Measurements from ENCODE around the gene NMUR2.

Gene NMUR2, protein sequence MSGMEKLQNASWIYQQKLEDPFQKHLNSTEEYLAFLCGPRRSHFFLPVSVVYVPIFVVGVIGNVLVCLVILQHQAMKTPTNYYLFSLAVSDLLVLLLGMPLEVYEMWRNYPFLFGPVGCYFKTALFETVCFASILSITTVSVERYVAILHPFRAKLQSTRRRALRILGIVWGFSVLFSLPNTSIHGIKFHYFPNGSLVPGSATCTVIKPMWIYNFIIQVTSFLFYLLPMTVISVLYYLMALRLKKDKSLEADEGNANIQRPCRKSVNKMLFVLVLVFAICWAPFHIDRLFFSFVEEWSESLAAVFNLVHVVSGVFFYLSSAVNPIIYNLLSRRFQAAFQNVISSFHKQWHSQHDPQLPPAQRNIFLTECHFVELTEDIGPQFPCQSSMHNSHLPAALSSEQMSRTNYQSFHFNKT

DNA sequence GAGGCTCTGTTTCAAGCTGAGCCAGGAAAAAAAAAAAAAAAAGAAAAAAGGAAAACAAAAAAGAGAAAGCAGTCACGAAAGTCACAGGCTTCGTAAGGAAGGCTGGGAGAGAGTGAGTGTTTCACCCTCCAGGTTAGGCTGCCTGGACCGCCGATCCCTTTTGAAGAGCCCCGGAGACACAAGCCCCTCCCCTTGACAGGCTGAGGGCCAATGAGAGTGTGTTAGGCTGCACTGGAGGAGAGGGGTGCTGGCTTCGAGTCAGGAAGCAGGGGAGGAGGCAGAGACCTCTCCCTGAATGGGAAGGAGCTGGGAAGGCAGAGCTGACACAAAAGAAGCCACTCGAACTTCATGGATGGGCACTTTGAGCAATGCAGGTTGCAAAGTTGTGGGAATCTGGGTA, at the start of gene NMUR2:
Gene NMUR2, minus strand, starts transcription at position 135 of the 400 bp plus-strand sequence. CDS start 166 bp downstream, outside the sequence.
- Histone ChIP-seq H3K36me3 (ENCODE audit: control insufficient read depth in 2 of 2, insufficient read depth in 2 of 2, low read length in 2 of 2) (no peaks in the 10 kb centered on the region), H3K9me3 (ENCODE audit: control insufficient read depth in 2 of 2, low read length in 2 of 2) (no peaks in the 10 kb centered on the region), H3K4me1 (ENCODE audit: control insufficient read depth, insufficient read depth, low read length) (no peaks in the 10 kb centered on the region), H3K9ac (ENCODE audit: low read length in 2 of 2) (no peak within 1 kb of the TSS), H3K27ac (ENCODE audit: low read length) (no peak within 1 kb of the TSS), H3K27me3 (ENCODE audit: control insufficient read depth in 1 of 2, insufficient read depth in 2 of 2, low read length in 2 of 2) (no peaks in the 10 kb centered on the region), H3K4me3 (ENCODE audit: low read length in 2 of 2) (no peak within 1 kb of the TSS)

DNA sequence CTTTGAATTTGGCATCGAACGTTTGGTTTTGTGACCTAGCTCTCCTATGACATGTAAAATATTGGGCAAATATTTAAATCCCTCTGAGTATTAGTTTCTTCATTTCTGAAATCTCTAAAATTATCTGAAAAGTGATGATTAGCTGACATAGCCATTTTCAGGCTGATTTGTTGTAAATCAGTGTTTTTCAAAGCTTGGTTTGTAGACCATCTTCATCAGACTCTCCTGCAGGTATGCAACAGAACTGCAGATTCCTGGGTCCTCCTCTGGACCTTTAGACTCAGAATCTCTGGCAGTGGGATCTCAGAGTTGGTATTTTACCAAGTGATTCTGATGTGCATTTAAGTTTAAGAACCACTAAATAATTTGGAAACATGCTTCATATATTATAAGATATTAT, 38.9 kb upstream of the NMUR2 start:
- Histone ChIP-seq H3K9ac (ENCODE audit: low read length in 2 of 2) (no peak overlapping the region), H3K27me3 (ENCODE audit: control insufficient read depth in 1 of 2, insufficient read depth in 2 of 2, low read length in 2 of 2) (no peaks in the 10 kb centered on the region), H3K9me3 (ENCODE audit: control insufficient read depth in 2 of 2, low read length in 2 of 2) (no peaks in the 10 kb centered on the region), H3K27ac (ENCODE audit: low read length) (no peak overlapping the region), H3K4me3 (ENCODE audit: low read length in 2 of 2) (no peak overlapping the region), H3K36me3 (ENCODE audit: control insufficient read depth in 2 of 2, insufficient read depth in 2 of 2, low read length in 2 of 2) (no peaks in the 10 kb centered on the region), H3K4me1 (ENCODE audit: control insufficient read depth, insufficient read depth, low read length) (no peaks in the 10 kb centered on the region)

DNA sequence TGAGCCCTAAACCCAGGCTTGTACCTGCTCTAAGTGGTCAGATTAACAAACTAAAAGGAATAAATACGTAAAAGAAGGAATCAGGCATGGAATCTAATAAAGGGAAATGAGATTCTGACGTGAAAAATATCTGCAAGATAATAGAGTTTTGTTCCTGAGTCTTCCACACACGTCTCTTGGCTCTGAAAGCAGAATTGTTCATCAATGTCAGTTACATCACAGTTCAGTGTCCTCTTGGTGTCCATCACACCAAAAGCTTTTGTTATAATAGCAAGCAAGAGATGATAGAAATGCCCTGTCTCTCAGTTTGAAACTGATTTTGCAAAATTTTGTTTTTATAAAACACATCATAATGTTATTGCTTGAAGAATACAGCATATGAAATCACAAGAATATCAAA, 34.7 kb upstream of the NMUR2 start:
- H3K4me3 ChIP-seq (ENCODE audit: low read length in 2 of 2): no peak overlapping the region
- no peak overlapping the region for H3K9ac ChIP-seq (ENCODE audit: low read length in 2 of 2)

DNA sequence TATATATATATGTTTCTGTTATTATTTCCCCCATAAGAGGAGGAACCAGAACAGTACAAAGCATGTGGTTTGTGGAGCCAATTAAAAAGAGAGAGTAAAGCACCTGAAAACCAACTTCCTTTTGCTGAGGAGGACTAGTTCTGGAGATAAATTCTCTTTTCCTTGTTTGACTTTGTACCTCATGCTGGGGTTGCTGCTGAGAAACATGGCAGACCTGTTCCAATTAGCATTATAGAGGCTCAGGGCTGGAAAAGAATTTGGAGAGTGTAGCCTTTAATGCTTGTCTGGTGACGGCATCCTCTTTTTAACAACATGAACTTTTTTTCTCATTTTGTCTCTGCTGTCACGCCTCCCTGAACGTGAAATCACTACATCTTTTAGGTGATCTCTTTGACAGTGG, 32.8 kb upstream of the NMUR2 start:
- no peaks in the 10 kb centered on the region for H3K9me3 ChIP-seq (ENCODE audit: control insufficient read depth in 2 of 2, low read length in 2 of 2)
- no peak overlapping the region for H3K9ac ChIP-seq (ENCODE audit: low read length in 2 of 2)
- no peak overlapping the region for H3K4me3 ChIP-seq (ENCODE audit: low read length in 2 of 2)
- H3K36me3 ChIP-seq (ENCODE audit: control insufficient read depth in 2 of 2, insufficient read depth in 2 of 2, low read length in 2 of 2): no peaks in the 10 kb centered on the region
- no peaks in the 10 kb centered on the region for H3K27me3 ChIP-seq (ENCODE audit: control insufficient read depth in 1 of 2, insufficient read depth in 2 of 2, low read length in 2 of 2)
- H3K4me1 ChIP-seq (ENCODE audit: control insufficient read depth, insufficient read depth, low read length): no peaks in the 10 kb centered on the region
- H3K27ac ChIP-seq (ENCODE audit: low read length): no peak overlapping the region

More for the DNA sequence above, 34.7 kb upstream of the NMUR2 start:
- H3K27me3 ChIP-seq (ENCODE audit: control insufficient read depth in 1 of 2, insufficient read depth in 2 of 2, low read length in 2 of 2): no peaks in the 10 kb centered on the region
- no peaks in the 10 kb centered on the region for H3K9me3 ChIP-seq (ENCODE audit: control insufficient read depth in 2 of 2, low read length in 2 of 2)
- H3K4me1 ChIP-seq (ENCODE audit: control insufficient read depth, insufficient read depth, low read length): no peaks in the 10 kb centered on the region
- H3K36me3 ChIP-seq (ENCODE audit: control insufficient read depth in 2 of 2, insufficient read depth in 2 of 2, low read length in 2 of 2): no peaks in the 10 kb centered on the region
- no peak overlapping the region for H3K27ac ChIP-seq (ENCODE audit: low read length)

DNA sequence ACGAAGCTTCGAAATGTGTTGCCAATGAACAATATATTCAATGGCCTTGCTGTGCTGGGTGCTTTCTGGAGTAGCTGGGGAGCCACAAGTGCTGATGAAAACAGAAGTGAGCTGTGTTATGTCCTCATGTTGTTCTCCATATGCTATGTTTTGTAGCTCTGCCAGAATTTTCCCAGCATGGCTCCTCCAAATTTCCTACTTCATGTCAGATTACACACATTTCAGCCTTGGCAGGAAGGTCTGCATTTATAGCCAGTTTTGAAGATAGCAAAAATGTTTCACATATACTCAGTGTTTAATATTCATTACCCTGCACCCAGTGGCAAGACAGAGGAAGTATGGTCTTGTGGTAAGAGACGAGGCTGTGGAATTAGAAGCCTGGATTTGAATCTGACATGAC, 22.6 kb upstream of the NMUR2 start:
- H3K4me3 ChIP-seq (ENCODE audit: low read length in 2 of 2): no peak overlapping the region
- H3K27me3 ChIP-seq (ENCODE audit: control insufficient read depth in 1 of 2, insufficient read depth in 2 of 2, low read length in 2 of 2): no peaks in the 10 kb centered on the region
- no peaks in the 10 kb centered on the region for H3K9me3 ChIP-seq (ENCODE audit: control insufficient read depth in 2 of 2, low read length in 2 of 2)
- H3K27ac ChIP-seq (ENCODE audit: low read length): no peak overlapping the region
- H3K4me1 ChIP-seq (ENCODE audit: control insufficient read depth, insufficient read depth, low read length): no peaks in the 10 kb centered on the region
- no peaks in the 10 kb centered on the region for H3K36me3 ChIP-seq (ENCODE audit: control insufficient read depth in 2 of 2, insufficient read depth in 2 of 2, low read length in 2 of 2)
- no peak overlapping the region for H3K9ac ChIP-seq (ENCODE audit: low read length in 2 of 2)

DNA sequence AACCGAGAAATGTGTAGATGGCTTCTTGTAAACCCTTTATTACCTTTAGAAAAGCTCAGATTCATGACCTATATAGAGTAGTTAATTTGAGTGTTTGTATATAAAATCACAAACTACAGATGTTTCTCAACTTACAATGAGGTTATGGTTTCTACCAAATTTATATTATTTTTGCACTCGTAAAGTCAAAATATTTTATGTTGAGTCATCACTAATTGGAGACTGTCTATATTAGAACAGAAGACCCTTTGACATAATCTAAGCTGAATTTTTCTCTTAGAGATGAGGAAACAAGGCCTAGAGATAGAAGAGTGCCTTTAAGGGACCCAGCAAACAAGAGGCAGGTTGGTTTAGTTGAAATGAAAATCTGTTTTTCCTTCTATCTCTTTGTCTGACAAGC, 20.0 kb upstream of the NMUR2 start:
- H3K9ac ChIP-seq (ENCODE audit: low read length in 2 of 2): no peak overlapping the region
- no peaks in the 10 kb centered on the region for H3K9me3 ChIP-seq (ENCODE audit: control insufficient read depth in 2 of 2, low read length in 2 of 2)
- H3K4me1 ChIP-seq (ENCODE audit: control insufficient read depth, insufficient read depth, low read length): no peaks in the 10 kb centered on the region
- H3K27ac ChIP-seq (ENCODE audit: low read length): no peak overlapping the region
- H3K4me3 ChIP-seq (ENCODE audit: low read length in 2 of 2): no peak overlapping the region
- H3K27me3 ChIP-seq (ENCODE audit: control insufficient read depth in 1 of 2, insufficient read depth in 2 of 2, low read length in 2 of 2): no peaks in the 10 kb centered on the region
- no peaks in the 10 kb centered on the region for H3K36me3 ChIP-seq (ENCODE audit: control insufficient read depth in 2 of 2, insufficient read depth in 2 of 2, low read length in 2 of 2)

DNA sequence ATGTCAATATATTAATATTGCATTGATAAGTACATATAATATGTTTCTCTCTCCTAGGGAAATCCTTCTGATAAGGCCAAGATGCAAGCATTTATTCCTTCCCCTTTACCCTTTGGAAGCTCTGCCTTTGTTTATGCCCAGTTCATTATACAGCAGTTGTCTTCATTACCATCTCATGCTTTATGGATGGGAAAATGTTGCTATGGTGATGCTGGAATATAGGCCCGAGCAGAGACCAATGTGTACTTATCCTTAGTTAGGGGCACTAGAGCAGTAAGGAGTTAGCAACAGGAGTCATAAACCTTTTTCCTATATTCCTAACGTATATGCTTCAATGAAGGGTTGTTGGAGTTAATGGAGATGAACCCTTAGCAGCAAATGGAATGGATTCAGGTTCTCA, 19.4 kb upstream of the NMUR2 start:
- no peaks in the 10 kb centered on the region for H3K9me3 ChIP-seq (ENCODE audit: control insufficient read depth in 2 of 2, low read length in 2 of 2)
- no peaks in the 10 kb centered on the region for H3K4me1 ChIP-seq (ENCODE audit: control insufficient read depth, insufficient read depth, low read length)
- no peak overlapping the region for H3K4me3 ChIP-seq (ENCODE audit: low read length in 2 of 2)
- no peak overlapping the region for H3K9ac ChIP-seq (ENCODE audit: low read length in 2 of 2)
- H3K27me3 ChIP-seq (ENCODE audit: control insufficient read depth in 1 of 2, insufficient read depth in 2 of 2, low read length in 2 of 2): no peaks in the 10 kb centered on the region
- H3K27ac ChIP-seq (ENCODE audit: low read length): no peak overlapping the region
- H3K36me3 ChIP-seq (ENCODE audit: control insufficient read depth in 2 of 2, insufficient read depth in 2 of 2, low read length in 2 of 2): no peaks in the 10 kb centered on the region

DNA sequence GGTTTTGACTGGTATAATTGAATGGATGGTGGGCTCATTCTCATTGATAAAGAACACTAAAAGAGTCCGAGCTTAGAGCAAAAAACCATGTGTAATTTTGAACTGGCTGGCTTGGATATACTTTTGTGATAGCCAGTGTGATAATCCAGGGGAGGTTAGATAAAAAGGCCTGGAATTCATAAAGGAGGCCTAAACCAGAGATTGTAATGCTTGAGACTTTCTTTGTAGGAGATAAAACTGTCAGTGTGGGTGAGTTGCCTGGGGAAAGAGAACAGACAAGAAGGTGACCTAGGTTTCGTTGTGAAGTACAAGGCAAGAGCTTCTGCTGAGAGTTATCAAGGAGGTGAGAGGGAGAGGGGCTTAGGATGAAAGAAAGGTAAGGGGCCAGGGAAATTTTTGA, 17.0 kb upstream of the NMUR2 start:
- Histone ChIP-seq H3K4me1 (ENCODE audit: control insufficient read depth, insufficient read depth, low read length) (no peaks in the 10 kb centered on the region), H3K27me3 (ENCODE audit: control insufficient read depth in 1 of 2, insufficient read depth in 2 of 2, low read length in 2 of 2) (no peaks in the 10 kb centered on the region), H3K4me3 (ENCODE audit: low read length in 2 of 2) (no peak overlapping the region), H3K27ac (ENCODE audit: low read length) (no peak overlapping the region), H3K9me3 (ENCODE audit: control insufficient read depth in 2 of 2, low read length in 2 of 2) (no peaks in the 10 kb centered on the region), H3K9ac (ENCODE audit: low read length in 2 of 2) (no peak overlapping the region), H3K36me3 (ENCODE audit: control insufficient read depth in 2 of 2, insufficient read depth in 2 of 2, low read length in 2 of 2) (no peaks in the 10 kb centered on the region)

DNA sequence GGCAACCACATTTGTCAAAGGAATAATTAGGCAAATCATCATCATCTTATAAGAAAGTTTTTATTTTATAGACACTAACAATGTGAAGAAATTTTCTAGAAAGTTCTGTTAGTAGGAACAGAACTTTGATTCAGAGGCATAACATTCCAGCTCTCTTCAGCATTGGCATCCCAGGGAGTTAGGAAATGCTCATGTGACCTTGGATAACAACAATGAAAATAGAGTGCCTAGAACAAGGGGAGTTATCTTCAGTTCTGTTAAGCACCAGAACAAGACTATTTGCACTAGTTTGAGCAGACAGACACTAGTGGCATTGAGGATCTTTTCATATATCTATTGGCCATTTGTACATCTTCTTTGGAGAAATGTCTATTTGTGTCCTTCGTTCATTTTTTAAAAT, 7.0 kb upstream of the NMUR2 start:
- Histone ChIP-seq H3K9ac (ENCODE audit: low read length in 2 of 2) (no peak overlapping the region), H3K4me3 (ENCODE audit: low read length in 2 of 2) (no peak overlapping the region), H3K36me3 (ENCODE audit: control insufficient read depth in 2 of 2, insufficient read depth in 2 of 2, low read length in 2 of 2) (no peaks in the 10 kb centered on the region), H3K27ac (ENCODE audit: low read length) (no peak overlapping the region), H3K27me3 (ENCODE audit: control insufficient read depth in 1 of 2, insufficient read depth in 2 of 2, low read length in 2 of 2) (no peaks in the 10 kb centered on the region), H3K9me3 (ENCODE audit: control insufficient read depth in 2 of 2, low read length in 2 of 2) (no peaks in the 10 kb centered on the region), H3K4me1 (ENCODE audit: control insufficient read depth, insufficient read depth, low read length) (no peaks in the 10 kb centered on the region)

DNA sequence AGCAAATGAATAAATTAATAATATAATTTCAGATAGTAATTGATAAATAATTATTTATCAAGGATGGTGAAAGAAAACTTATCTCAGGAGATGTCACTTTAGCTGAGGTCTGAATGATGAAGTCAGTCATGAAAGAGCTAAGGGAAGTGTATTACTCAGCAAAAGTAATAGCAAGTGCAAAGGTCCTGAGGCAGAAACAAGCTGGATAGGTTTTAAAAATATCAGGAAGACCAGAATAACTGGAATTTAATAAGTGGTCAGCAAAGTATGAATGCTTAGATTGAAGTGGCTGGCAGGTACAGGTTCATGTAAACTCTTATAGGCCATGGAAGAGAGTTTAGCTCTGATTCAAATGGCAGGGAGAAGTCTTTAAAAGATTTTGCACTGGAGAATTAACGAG, 1.0 kb upstream of the NMUR2 start:
- Histone ChIP-seq H3K4me3 (ENCODE audit: low read length in 2 of 2) (no peak overlapping the region), H3K9ac (ENCODE audit: low read length in 2 of 2) (no peak overlapping the region), H3K36me3 (ENCODE audit: control insufficient read depth in 2 of 2, insufficient read depth in 2 of 2, low read length in 2 of 2) (no peaks in the 10 kb centered on the region)

DNA sequence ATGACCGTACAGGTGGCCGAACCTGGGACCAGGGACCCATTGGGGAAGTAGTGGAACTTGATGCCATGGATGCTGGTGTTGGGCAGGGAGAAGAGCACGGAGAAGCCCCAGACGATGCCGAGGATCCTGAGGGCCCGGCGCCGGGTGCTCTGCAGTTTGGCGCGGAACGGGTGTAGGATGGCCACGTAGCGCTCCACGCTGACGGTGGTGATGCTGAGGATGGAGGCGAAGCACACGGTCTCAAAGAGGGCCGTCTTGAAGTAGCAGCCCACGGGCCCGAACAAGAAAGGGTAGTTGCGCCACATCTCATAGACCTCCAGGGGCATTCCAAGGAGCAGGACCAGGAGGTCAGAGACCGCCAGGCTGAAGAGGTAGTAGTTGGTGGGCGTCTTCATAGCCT, 585 bp downstream of the NMUR2 start:
- Histone ChIP-seq H3K9me3 (ENCODE audit: control insufficient read depth in 2 of 2, low read length in 2 of 2) (no peaks in the 10 kb centered on the region), H3K36me3 (ENCODE audit: control insufficient read depth in 2 of 2, insufficient read depth in 2 of 2, low read length in 2 of 2) (no peaks in the 10 kb centered on the region), H3K9ac (ENCODE audit: low read length in 2 of 2) (no peak overlapping the region), H3K27ac (ENCODE audit: low read length) (no peak overlapping the region), H3K4me3 (ENCODE audit: low read length in 2 of 2) (no peak overlapping the region), H3K27me3 (ENCODE audit: control insufficient read depth in 1 of 2, insufficient read depth in 2 of 2, low read length in 2 of 2) (no peaks in the 10 kb centered on the region), H3K4me1 (ENCODE audit: control insufficient read depth, insufficient read depth, low read length) (no peaks in the 10 kb centered on the region)

More for the DNA sequence above, 1.0 kb upstream of the NMUR2 start:
- no peaks in the 10 kb centered on the region for H3K9me3 ChIP-seq (ENCODE audit: control insufficient read depth in 2 of 2, low read length in 2 of 2)
- H3K27ac ChIP-seq (ENCODE audit: low read length): no peak overlapping the region
- H3K27me3 ChIP-seq (ENCODE audit: control insufficient read depth in 1 of 2, insufficient read depth in 2 of 2, low read length in 2 of 2): no peaks in the 10 kb centered on the region
- no peaks in the 10 kb centered on the region for H3K4me1 ChIP-seq (ENCODE audit: control insufficient read depth, insufficient read depth, low read length)
